GM21360 (cell line): ENCODE results near the gene CRB2.
A peak's percentile ranks its signal among the peaks of the same experiment; 100 is the strongest.
"Not testable (repeated sequence)": the region's sequence is repeated elsewhere in the genome, so short reads cannot be mapped to it uniquely, and the experiment has no call there.

Experiments
- ATAC-seq: cut with Tn5 transposase; IDR thresholded peaks from one replicate; pipeline ENCODE4 v1.9.1; 2021; ENCODE audit warnings: mild to moderate bottlenecking, moderate library complexity; ENCODE audit not compliant: unreplicated experiment

CRB2 gene

GRCh38 chr9:123327697-123328100, 28.3 kb upstream of the CRB2 start:
- no peak for ATAC-seq

GRCh38 chr9:123329329-123329955, 26.6 kb upstream of the CRB2 start:
- ATAC-seq = no peak

GRCh38 chr9:123331346-123332060, 24.5 kb upstream of the CRB2 start:
- no peak for ATAC-seq

- not testable (repeated sequence) for ATAC-seq
Observed at GRCh38 chr9:123333058-123333669, 22.8 kb upstream of the CRB2 start.

- ATAC-seq = no peak
Observed at GRCh38 chr9:123334639-123335038, 21.4 kb upstream of the CRB2 start.

GRCh38 chr9:123335193-123335985, 20.6 kb upstream of the CRB2 start:
- ATAC-seq = no peak

GRCh38 chr9:123335986-123336329, 20.0 kb upstream of the CRB2 start:
- no peak for ATAC-seq

- ATAC-seq = no peak
Observed at GRCh38 chr9:123336449-123336848, 19.5 kb upstream of the CRB2 start.

- no peak for ATAC-seq
Observed at GRCh38 chr9:123336959-123337358, 19.0 kb upstream of the CRB2 start.

GRCh38 chr9:123337971-123338370, 18.0 kb upstream of the CRB2 start:
- no peak for ATAC-seq

- peak; percentile 47 for ATAC-seq
Observed at GRCh38 chr9:123338710-123339665, 17.0 kb upstream of the CRB2 start.

GRCh38 chr9:123339666-123340510, 16.1 kb upstream of the CRB2 start:
- peak; percentile 30 for ATAC-seq

- ATAC-seq = no peak
Observed at GRCh38 chr9:123341816-123342215, 14.2 kb upstream of the CRB2 start.

- no peak for ATAC-seq
Observed at GRCh38 chr9:123342247-123342646, 13.8 kb upstream of the CRB2 start.

GRCh38 chr9:123343443-123344191, 12.4 kb upstream of the CRB2 start:
- peak; percentile 25 for ATAC-seq

GRCh38 chr9:123344192-123344949, 11.6 kb upstream of the CRB2 start:
- ATAC-seq = no peak

- ATAC-seq = no peak
Observed at GRCh38 chr9:123345567-123345955, 10.4 kb upstream of the CRB2 start.

GRCh38 chr9:123346026-123346425, 10.0 kb upstream of the CRB2 start:
- ATAC-seq = no peak
